Measurements from ENCODE around the gene NALCN. TPM values are rescaled to one million over a fixed set of nuclear protein-coding genes. Genes with fewer than 3 reads are reported as not detected.

NALCN gene
- total and polyA plus RNA-seq, 7 donors = 0.04 to 0.49 (median 0.21) TPM; not detected in 1

DNA sequence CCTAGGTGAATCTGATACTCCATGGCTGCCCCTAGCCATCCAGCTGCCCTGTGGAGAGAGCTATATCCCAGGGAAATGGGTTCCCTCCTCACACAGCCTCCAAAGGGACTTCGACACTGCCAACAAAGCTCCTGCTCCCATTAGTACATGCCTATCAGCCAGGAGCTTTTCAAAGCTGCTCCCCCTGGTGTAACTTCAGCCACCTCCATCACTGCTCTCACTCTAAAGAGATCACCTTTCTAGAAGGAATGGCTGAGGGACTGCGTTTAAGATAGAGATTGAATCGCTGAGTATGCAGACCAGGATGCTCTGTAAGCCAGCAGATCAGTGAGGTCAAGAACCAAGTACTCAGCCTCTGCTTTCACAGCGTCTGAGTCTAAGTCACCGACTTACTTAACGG lies 213.7 kb downstream of the NALCN start:
- intact Hi-C loops (cut with DNase I) = no loop called here

GRCh38 chr13:101190976-101191375 lies 225.3 kb downstream of the NALCN start:
- Histone ChIP-seq H3K9me3 (no peaks in the 10 kb centered on the region), H3K27ac (no peak overlapping the region), H3K36me3 (ENCODE audit: insufficient read depth in 1 of 2, low read depth in 1 of 2) (no peaks in the 10 kb centered on the region), H3K27me3 (ENCODE audit: insufficient read depth in 3 of 3, low read length in 2 of 3) (no peaks in the 10 kb centered on the region), H3K4me3 (no peak overlapping the region), H3K4me1 (no peaks in the 10 kb centered on the region)
- WGBS, 3 donors = 83 to 87% (median 87%) methylated on average over 3 of the region's 3 CpGs
- TF ChIP-seq CTCF (IDR thresholded peaks at IDR 0.05) = no peak
- DNase-seq = no peak
- no peak for ATAC-seq
- intact Hi-C loops (cut with DNase I) = no loop called here

More for the DNA sequence above, 213.7 kb downstream of the NALCN start:
- ATAC-seq (no peak), DNase-seq (no peak)
- Histone ChIP-seq H3K27ac (no peak overlapping the region), H3K27me3 (ENCODE audit: insufficient read depth in 3 of 3, low read length in 2 of 3) (no peaks in the 10 kb centered on the region), H3K9me3 (no peaks in the 10 kb centered on the region), H3K4me1 (no peaks in the 10 kb centered on the region), H3K4me3 (no peak overlapping the region), H3K36me3 (ENCODE audit: insufficient read depth in 1 of 2, low read depth in 1 of 2) (no peaks in the 10 kb centered on the region)
- 50 to 55% (median 51%) methylated on average over 6 of the region's 6 CpGs for WGBS, 3 donors
- TF ChIP-seq CTCF (IDR thresholded peaks at IDR 0.05) = no peak

DNA sequence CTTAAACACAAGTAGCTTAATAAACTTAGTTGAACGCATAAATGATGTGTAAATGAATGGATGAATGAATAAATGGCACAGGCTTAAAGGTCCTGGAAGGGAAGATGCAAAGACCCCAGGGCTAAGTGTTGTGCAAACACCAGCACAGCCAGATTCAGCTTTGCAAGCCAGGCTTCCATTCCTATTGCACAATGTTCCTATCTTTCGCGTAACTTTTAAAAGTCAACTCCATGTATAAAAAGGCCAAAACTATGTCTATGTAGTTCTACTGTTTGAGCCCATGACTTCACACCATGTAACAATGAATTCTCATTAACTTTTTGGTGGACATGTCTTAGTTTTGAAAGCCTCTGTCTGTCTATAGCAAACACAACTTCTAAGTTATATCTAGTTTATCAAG lies 226.0 kb downstream of the NALCN start:
- no peaks in the 10 kb centered on the region for H3K4me1 ChIP-seq
- DNase-seq (no peak), ATAC-seq (no peak)
- intact Hi-C loops (cut with DNase I) = no loop called here
- no peak for TF ChIP-seq CTCF (IDR thresholded peaks at IDR 0.05)
- no peak overlapping the region for H3K4me3 ChIP-seq
- H3K9me3 ChIP-seq = no peaks in the 10 kb centered on the region
- H3K36me3 ChIP-seq (ENCODE audit: insufficient read depth in 1 of 2, low read depth in 1 of 2) = no peaks in the 10 kb centered on the region
- H3K27ac ChIP-seq = no peak overlapping the region
- no peaks in the 10 kb centered on the region for H3K27me3 ChIP-seq (ENCODE audit: insufficient read depth in 3 of 3, low read length in 2 of 3)
- 84 to 96% (median 90%) methylated on average over 3 of the region's 3 CpGs for WGBS, 3 donors

GRCh38 chr13:101185606-101186005 lies 230.7 kb downstream of the NALCN start:
- no peaks in the 10 kb centered on the region for H3K4me1 ChIP-seq
- H3K36me3 ChIP-seq (ENCODE audit: insufficient read depth in 1 of 2, low read depth in 1 of 2) = no peaks in the 10 kb centered on the region
- H3K27me3 ChIP-seq (ENCODE audit: insufficient read depth in 3 of 3, low read length in 2 of 3) = no peaks in the 10 kb centered on the region
- no peak for TF ChIP-seq CTCF (IDR thresholded peaks at IDR 0.05)
- WGBS, 3 donors = 79 to 81% (median 80%) methylated on average over 3 of the region's 3 CpGs
- H3K4me3 ChIP-seq = no peak overlapping the region
- no peak overlapping the region for H3K27ac ChIP-seq
- intact Hi-C loops (cut with DNase I) = no loop called here
- no peaks in the 10 kb centered on the region for H3K9me3 ChIP-seq
- ATAC-seq = no peak
- DNase-seq = no peak

- intact Hi-C loops (cut with DNase I) = no loop called here
- no peak overlapping the region for H3K27ac ChIP-seq
- H3K9me3 ChIP-seq = no peaks in the 10 kb centered on the region
- no peaks in the 10 kb centered on the region for H3K4me1 ChIP-seq
- no peaks in the 10 kb centered on the region for H3K36me3 ChIP-seq (ENCODE audit: insufficient read depth in 1 of 2, low read depth in 1 of 2)
- 74 to 86% (median 76%) methylated on average over 9 of the region's 9 CpGs for WGBS, 3 donors
- H3K27me3 ChIP-seq (ENCODE audit: insufficient read depth in 3 of 3, low read length in 2 of 3) = no peaks in the 10 kb centered on the region
- no peak overlapping the region for H3K4me3 ChIP-seq
- TF ChIP-seq CTCF (IDR thresholded peaks at IDR 0.05) = no peak
- ATAC-seq = no peak
- DNase-seq = no peak
Measured at GRCh38 chr13:101181076-101181685, 235.1 kb downstream of the NALCN start.
